ENCODE results near the gene F5.

F5 gene

GRCh38 chr1:169586067-169586394 lies 250 bp downstream of the F5 start:
- DNase-seq: no peak

- DNase-seq: no peak
Measured at GRCh38 chr1:169585181-169585580, 1.1 kb downstream of the F5 start.

- peak; percentile 24 for DNase-seq
Measured at GRCh38 chr1:169584483-169585144, 1.7 kb downstream of the F5 start.

GRCh38 chr1:169577981-169578738 lies 8.1 kb downstream of the F5 start:
- DNase-seq: no peak

- DNase-seq: no peak
Measured at GRCh38 chr1:169576935-169577331, 9.3 kb downstream of the F5 start.

- no peak for DNase-seq
Measured at GRCh38 chr1:169576241-169576934, 9.9 kb downstream of the F5 start.

- no peak for DNase-seq
Measured at GRCh38 chr1:169574336-169574735, 11.9 kb downstream of the F5 start.

GRCh38 chr1:169572187-169572586 lies 14.1 kb downstream of the F5 start:
- no peak for DNase-seq

- DNase-seq: no peak
Measured at GRCh38 chr1:169571450-169571849, 14.8 kb downstream of the F5 start.

- no peak for DNase-seq
Measured at GRCh38 chr1:169570172-169570574, 16.1 kb downstream of the F5 start.

GRCh38 chr1:169568497-169568896 lies 17.8 kb downstream of the F5 start:
- no peak for DNase-seq

- no peak for DNase-seq
Measured at GRCh38 chr1:169565335-169566271, 20.7 kb downstream of the F5 start.

GRCh38 chr1:169563650-169564049 lies 22.6 kb downstream of the F5 start:
- no peak for DNase-seq

GRCh38 chr1:169563019-169563615 lies 23.2 kb downstream of the F5 start:
- no peak for DNase-seq

GRCh38 chr1:169561692-169562091 lies 24.6 kb downstream of the F5 start:
- no peak for DNase-seq

- DNase-seq: no peak
Measured at GRCh38 chr1:169557131-169557530, 29.1 kb downstream of the F5 start.

- no peak for DNase-seq
Measured at GRCh38 chr1:169550294-169550693, 36.0 kb downstream of the F5 start.

- no peak for DNase-seq
Measured at GRCh38 chr1:169548282-169548681, 38.0 kb downstream of the F5 start.

GRCh38 chr1:169546087-169546995 lies 39.9 kb downstream of the F5 start:
- DNase-seq: peak; percentile 42

- no peak for DNase-seq
Measured at GRCh38 chr1:169545472-169545871, 40.8 kb downstream of the F5 start.

Measured in CD4-positive, alpha-beta T cell treated with Interleukin-15 for 1 hour (primary cell).